ENCODE results near the gene C10orf53.
"Not testable (repeated sequence)": the region's sequence is repeated elsewhere in the genome, so short reads cannot be mapped to it uniquely, and the experiment has no call there.

The C10orf53 gene

DNA sequence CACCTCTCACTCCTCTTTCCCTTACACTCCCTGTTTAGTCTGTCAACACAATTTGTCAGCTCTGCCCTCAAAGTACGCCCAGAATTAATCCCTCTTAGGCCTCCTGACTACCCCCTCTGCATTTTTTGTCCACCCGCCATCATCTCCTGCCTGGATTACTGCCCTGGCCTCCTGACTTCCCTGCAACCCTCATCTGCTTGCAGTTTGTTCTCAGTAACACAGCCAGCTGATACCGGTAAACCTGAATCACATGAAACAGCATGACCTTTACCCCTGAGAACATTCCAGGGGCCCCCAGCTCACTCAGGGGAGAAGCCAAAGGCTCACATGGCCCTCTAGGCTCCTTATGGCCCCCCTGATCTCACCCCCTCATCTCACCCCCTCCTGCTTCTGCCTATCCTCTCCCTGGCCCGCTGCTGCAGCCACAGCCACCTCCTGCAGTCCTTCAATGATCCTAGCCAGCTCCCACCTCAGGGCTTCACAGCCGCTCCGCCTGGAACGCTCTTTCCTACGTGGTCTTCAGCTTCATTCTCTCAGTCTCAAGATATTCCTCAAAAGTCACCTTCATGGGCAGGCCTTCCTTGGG is 8.9 kb downstream of the C10orf53 start:
- DNase-seq = no peak

- no peak for DNase-seq
Measured at GRCh38 chr10:49688920-49689319, 9.5 kb downstream of the C10orf53 start.

DNA sequence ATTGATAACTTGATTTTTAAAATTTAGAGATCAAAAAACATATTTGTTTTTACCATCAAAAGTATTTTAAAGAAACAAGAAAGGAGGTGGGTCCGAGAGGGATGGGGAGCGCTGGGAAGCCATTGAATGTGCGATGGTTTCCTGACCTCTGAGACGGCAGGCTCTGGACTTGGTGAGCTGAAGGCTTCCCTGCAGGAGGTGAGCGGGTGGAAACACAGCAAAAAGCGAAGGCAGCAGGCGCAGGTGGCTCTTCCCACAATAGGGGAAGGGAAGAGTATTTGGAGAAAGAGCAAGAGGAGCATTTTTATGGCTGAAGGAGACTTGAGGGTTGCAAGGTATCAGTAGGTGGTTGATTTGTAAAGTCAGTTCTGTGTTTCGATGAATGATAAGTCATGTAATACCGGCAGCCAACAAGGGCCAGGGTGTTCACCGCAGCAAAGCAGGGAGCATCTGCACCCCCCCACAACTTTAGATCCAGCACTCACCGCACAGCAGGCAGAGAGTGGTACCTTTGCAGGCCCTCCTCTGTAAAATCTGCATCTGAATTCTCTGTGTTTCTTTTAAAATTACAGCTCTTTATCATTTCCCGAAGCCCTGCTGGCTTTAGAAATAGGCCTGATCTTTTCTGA is 10.5 kb downstream of the C10orf53 start:
- DNase-seq = no peak

DNA sequence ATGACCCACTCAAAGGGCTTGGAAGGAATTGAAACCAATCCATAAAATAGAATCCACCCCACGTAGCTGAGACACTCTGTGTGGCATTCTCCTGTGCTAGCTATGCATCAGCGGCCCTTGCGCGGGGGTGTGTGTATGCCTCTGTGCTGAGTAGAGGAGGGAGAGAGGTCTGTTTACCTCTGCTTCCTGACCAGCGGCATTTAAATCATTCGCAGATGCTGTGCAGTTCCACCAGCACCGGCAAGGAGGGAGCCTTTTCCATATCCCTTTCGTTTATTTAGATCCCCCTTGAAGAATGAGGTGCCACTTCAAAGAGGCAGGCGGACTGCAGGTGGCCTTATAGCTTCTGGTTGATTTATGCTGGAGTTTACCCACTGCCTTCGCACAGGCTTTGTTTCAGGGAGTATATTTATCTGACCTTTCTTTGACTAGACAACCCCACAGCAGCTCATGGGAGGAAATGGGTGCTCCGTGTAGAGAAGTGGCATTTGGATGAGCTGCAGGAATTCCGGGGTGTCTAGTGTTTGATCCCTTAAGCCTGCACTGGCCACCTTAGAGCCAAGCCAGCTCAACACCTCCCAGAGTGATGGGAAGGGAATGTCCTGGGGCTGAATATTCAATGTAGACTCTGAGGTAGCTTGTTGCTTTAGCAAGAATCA is 11.4 kb downstream of the C10orf53 start:
- no peak for DNase-seq

DNA sequence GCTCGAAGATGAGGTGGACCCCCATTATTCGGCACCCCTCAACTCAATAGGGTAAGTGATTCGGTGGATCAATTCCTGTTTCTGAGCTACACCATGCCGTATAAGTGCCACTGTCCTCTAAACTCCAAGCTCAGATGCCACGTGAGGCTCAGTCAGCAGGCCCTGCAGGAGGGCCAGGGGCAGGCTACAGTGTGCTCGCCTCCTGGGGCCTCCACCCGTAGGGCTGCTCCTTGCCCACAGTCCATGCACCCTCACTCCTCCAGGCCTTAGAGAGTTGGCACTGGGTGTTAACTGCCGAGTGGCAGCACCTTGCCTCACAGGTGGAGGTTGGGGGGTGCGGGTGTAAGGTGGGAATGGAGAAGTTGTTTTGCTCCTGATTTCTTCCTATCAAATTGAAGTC is 12.1 kb downstream of the C10orf53 start:
- DNase-seq = no peak

- no peak for DNase-seq
Measured at GRCh38 chr10:49694466-49694865, 15.0 kb downstream of the C10orf53 start.

GRCh38 chr10:49696311-49696710 is 16.9 kb downstream of the C10orf53 start:
- DNase-seq = no peak

DNA sequence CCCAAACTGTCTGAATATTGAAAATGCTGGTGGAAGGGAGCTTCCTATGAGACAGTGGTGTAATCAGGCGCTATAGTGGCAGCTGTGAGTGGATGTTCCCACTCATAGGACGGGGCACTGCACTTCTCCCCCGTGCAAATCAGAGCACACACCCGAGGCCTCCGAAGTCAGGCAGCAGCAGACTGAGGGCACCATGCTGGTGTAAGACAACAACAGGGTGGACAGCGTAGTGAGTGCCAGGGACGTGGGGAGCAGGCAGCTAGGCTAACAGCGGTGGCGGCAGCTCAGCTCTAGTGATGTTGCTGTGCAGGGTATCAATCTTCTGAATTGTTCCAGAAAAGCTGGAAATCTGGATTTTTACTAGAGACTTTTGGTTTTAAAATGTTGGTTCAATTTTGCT is 19.2 kb downstream of the C10orf53 start:
- no peak for DNase-seq

GRCh38 chr10:49700211-49700610 is 20.8 kb downstream of the C10orf53 start:
- DNase-seq = no peak

DNA sequence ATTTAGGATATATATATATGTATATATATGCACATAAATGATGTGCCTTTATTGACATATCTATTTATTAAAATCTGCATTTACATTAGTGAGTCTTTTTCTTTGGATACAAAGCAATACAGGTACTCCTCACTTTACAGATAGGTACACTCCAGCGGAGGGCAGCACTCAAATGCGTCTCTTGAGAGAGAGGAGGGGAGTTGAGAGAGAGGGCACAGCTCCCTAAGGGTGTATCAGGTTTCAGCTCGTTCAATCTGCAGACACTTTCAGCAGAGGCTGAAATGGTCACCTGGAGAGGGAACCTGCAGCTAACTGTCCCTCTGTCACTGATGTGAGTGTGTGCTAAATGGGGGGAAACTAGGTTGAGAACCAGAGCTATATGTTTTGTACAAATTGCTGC is 21.5 kb downstream of the C10orf53 start:
- no peak for DNase-seq

GRCh38 chr10:49707585-49707984 is 28.1 kb downstream of the C10orf53 start:
- no peak for DNase-seq

DNA sequence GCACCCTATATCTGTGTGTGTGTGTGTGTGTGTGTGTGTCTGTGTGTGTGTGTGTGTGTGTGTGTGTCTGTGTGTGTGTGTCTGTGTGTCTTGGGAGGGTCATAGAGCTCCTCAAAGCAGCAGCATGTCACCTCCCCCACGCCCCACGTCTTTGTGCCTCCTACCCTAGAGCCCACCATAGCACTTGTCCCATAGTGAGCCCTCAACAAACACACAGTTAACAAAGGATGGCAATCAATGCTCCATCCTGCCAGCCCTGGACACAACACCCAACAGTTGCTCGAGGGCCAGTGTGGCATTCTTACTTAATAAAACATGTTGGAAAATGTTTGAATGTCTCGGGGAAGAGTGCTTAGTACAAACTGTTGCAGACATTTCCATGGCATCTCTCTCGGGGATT is 30.5 kb downstream of the C10orf53 start:
- no peak for DNase-seq

- no peak for DNase-seq
Measured at GRCh38 chr10:49710966-49711365, 31.5 kb downstream of the C10orf53 start.

- no peak for DNase-seq
Measured at GRCh38 chr10:49711481-49711880, 32.0 kb downstream of the C10orf53 start.

DNA sequence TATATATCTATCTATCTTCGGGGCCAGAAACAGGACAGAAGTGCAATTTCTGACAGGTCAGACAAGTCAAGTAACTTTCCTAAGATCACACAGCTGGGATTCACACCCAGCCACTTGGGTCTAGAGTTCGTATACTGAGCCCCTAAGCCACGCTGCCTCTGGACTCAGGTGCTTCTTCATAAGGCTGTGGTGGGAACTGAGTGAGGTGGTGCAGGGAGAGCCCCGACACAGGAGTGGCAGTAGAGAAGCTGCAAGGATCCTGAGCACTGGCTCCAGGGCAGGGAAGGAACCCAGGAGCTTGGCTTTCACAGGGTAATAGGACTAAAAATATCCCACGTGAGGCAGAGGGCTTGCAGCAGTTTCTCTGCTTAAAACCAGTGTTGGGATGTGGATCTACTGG is 33.8 kb downstream of the C10orf53 start:
- no peak for DNase-seq

GRCh38 chr10:49715157-49715556 is 35.7 kb downstream of the C10orf53 start:
- not testable (repeated sequence) for DNase-seq

- DNase-seq = no peak
Measured at GRCh38 chr10:49726593-49726992, 47.1 kb downstream of the C10orf53 start.

DNA sequence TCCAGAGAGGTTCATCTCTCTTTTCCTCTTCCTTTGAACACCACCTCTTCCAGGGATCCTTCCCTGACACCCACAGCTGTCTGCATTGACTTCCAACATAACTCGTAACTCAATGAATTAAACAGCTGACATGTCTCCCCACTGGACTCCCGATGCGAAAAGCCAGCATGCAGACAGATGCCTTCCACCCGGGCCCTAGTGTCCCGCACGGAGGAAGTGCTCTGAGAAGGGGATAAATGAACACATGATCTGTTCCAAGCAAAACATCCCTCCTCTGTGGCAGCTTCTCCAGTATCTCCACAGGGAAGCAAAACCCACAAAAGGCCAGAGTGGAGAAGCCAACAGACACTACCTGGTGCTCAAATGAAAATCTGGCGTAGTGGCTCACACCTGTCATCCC is 54.4 kb downstream of the C10orf53 start:
- no peak for DNase-seq

- no peak for DNase-seq
Measured at GRCh38 chr10:49734676-49735075, 55.2 kb downstream of the C10orf53 start.

DNA sequence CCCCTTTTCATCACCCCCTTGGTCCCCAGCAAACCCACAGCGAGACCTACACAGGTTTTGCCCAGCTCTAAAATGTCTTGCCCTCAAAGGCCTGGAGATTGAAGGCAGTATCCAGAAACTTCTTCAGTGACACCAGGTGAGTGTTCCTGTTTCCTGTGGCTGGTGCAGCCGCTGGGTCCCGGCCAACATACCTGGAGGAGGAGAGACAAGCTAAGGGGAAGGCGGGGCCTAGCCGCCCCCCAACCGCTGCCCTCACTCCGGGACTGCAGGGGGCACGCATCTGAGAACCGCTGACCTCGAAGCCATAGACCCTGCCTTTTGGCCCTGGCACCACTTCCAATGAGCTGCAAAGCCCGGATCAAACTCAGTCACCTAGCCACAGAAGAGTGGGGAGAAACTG is 55.7 kb downstream of the C10orf53 start:
- DNase-seq = no peak

DNA sequence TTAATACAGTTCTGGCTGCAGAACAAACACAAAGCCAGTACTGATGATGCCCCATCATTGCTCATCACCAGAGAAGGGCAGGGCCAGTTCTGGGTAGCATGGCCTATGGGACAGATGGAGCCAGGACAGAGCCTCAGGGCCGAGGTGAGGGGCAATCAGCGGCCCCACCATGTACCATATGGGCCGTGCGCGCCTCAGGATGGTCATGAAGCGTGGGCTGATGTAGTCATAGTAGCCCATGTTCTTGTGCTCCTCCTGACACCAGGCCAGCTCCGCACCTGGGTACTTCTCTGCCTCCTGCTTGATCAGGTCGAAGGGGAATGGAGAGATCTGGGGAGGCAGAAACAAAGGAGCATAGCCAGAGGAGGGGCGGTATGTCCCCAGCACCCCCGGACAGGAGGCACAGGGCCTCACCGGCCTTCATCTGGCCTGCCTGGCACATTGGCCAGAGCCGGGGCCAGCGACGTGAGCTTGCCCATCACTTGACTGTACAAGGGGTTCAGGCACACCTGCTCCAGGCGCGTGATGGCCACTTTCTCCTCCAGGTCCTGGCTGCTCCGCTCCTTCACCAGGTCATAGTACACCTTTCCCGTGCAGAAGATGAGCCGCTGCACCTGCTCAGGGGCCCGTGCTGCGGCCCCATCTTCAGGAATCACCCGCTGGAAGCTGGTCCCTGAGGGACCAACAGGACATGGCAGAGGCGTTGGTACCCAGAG is 56.6 kb downstream of the C10orf53 start:
- DNase-seq = no peak

DNA sequence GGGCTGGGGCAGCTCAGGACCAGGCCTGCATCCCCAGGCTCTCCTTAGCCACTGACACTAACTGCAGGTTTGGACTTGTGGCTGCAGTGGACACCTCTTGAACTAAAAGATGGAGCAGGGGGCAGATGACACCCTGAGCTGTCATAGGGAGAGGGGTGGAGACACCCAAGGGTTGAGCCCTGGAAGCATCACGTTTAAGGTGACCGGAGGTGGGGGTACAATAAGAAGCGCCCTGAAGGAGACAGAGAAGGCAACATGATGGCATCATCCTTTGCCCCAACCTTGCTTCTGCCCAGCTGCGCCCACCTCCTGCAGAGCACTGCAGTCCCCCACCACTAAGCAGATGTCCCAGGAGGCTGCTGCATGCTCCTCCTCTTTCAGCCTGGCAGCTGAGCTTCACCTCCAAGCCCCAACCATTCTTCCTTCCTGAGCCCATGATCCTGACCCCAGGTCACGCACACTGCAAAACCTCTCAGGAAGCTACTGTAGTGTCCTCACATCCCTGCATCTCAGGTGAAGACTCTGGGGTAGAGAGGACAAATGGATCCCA is 57.2 kb downstream of the C10orf53 start:
- DNase-seq = peak; percentile 34

GRCh38 chr10:49737474-49738201 is 58.2 kb downstream of the C10orf53 start:
- peak; percentile 60 for DNase-seq
